HepG2 (cell line): ENCODE measurements around the gene ZMYND8. TPM values are rescaled to one million over a fixed set of nuclear protein-coding genes. Genes with fewer than 3 reads are reported as not detected.
A peak's percentile ranks its signal among the peaks of the same experiment; 100 is the strongest.

ENCODE experiments used
- ARNT ChIP-seq: fragments of 450-650 bp; IDR thresholded peaks from 2 replicates; pipeline ENCODE4 v1.6.1; 2017
- KDM5B ChIP-seq: sonication (generic); formaldehyde crosslinking; IDR thresholded peaks from 2 replicates; pipeline ENCODE4 v1.4.0; 2020; ENCODE audit warnings: missing genetic modification reagents, mild to moderate bottlenecking, borderline replicate concordance
- REST ChIP-seq, 2 experiments: IDR thresholded peaks; 2 replicates each; pipeline ENCODE4 v1.6.1; 2011 to 2012; ENCODE audit warnings: low read length in 2 of 2, borderline replicate concordance in 1 of 2, low read depth in 1 of 2, mild to moderate bottlenecking in 1 of 2, moderate library complexity in 1 of 2
- RNF219 ChIP-seq: sonication (generic); formaldehyde crosslinking; IDR thresholded peaks from 2 replicates; pipeline ENCODE4 v1.5.0; 2020; ENCODE audit warnings: mild to moderate bottlenecking, missing genetic modification reagents
- ZNF44 ChIP-seq: sonication (generic); formaldehyde crosslinking; IDR thresholded peaks from 2 replicates; pipeline ENCODE4 v1.5.1; 2020; ENCODE audit warnings: mild to moderate bottlenecking, missing genetic modification reagents
- ZNF567 ChIP-seq: sonication (generic); formaldehyde crosslinking; IDR thresholded peaks from 2 replicates; pipeline ENCODE4 v1.8.1; 2023; ENCODE audit warnings: mild to moderate bottlenecking, missing genetic modification reagents, borderline replicate concordance
- ZNF598 ChIP-seq: sonication (generic); formaldehyde crosslinking; IDR thresholded peaks from 2 replicates; pipeline ENCODE4 v1.5.1; 2020; ENCODE audit warnings: mild to moderate bottlenecking, missing genetic modification reagents, borderline replicate concordance
- ZNF7 ChIP-seq: IDR thresholded peaks from 2 replicates; pipeline ENCODE4 v1.6.1; 2016; ENCODE audit warnings: missing biosample characterization, missing genetic modification reagents
- ZSCAN22 ChIP-seq: sonication (generic); formaldehyde crosslinking; IDR thresholded peaks from 2 replicates; pipeline ENCODE4 v1.4.0; 2020; ENCODE audit warnings: mild to moderate bottlenecking, missing genetic modification reagents
- polyA plus RNA-seq, 8 experiments: library from polyadenylated mRNA; depleted of rRNA in 3 of 8; stranded (reverse) in 7 of 8; unstranded in 1 of 8; fragments of >200 nt; fragmentation: Illumina TruSeq in 4 of 8; extraction: Trizol in 4 of 8; gene quantifications; 2 replicates each; pipeline versions ENCODE4 v1.2.1 to v1.2.3, GENCODE V29; 2011 to 2016; ENCODE audit warnings: low read depth in 4 of 8, missing spikeins in 1 of 8, mixed read lengths in 1 of 8; ENCODE audit not compliant: insufficient read depth in 1 of 8
- total RNA-seq, 5 experiments: library from RNA; depleted of rRNA; stranded (reverse); fragments of >200 nt; fragmentation: Illumina TruSeq; extraction: Trizol; gene quantifications; 2 replicates each; pipeline ENCODE4 v1.2.3, GENCODE V29; 2016; ENCODE audit warnings: low read depth in 1 of 5

Gene ZMYND8
- total and polyA plus RNA-seq, 2 of the 13 experiments (the other 11 are each of a cell fraction or from before 2014, with no cell fraction given): 53.9 to 84.7 TPM

GRCh38 chr20:47356526-47357295 lies at the start of gene ZMYND8 (continued):
- TF ChIP-seq RNF219 (CRISPR knock-in tag) (no peak), REST (IDR thresholded peaks at IDR 0.05; ENCODE audit: borderline replicate concordance in 1 of 2, low read depth in 1 of 2, low read length in 2 of 2) (peak in 1 of 2 experiments; percentile 16; a peak in 1 of 4 replicates), ZSCAN22 (CRISPR knock-in tag) (no peak), ZNF7 (CRISPR knock-in tag) (0 out of 2 replicates have a peak, but pooled peaks have one; percentile 23), ZNF567 (0 out of 2 replicates have a peak, but pooled peaks have one; percentile 4), ZNF44 (CRISPR knock-in tag) (peak; percentile 73; the same call in 1 of the 2 replicates), ZNF598 (peak; percentile 64), KDM5B (no peak), ARNT (no peak)
